GM10266 (cell line): ENCODE data around the gene EPG5.
"Not testable (repeated sequence)": the region's sequence is repeated elsewhere in the genome, so short reads cannot be mapped to it uniquely, and the experiment has no call there.

Source experiments
- DNase-seq: peaks from one replicate; pipeline ENCODE4 v3.0.0; 2012; ENCODE audit errors: extremely low spot score
- TF ChIP-seq, protein P1 (sequence below): IDR thresholded peaks from 2 replicates; pipeline ENCODE4 v1.5.1; 2012; ENCODE audit warnings: mild to moderate bottlenecking, low read depth; ENCODE audit not compliant: control insufficient read depth, insufficient read depth; ENCODE audit errors: missing control alignments

Gene EPG5

DNA sequence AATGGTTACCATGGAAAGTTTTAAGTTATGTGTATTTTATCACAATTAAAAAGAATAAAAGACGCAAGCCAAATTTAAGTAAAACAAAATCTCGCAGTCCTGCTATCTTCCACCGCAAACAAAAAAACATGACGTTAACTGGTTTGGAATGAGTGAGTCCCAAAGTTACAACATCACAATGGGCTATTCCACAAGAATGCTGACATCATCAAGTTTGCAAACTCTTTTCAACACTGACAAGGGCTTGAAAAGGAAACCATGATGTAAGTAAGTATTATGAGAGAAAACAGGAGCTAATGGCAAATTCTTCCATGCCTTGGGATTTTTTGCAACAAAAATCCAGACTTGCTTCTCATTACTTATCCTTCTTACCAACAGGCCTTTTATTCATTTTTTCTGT, 110.6 kb downstream of the EPG5 start:
- DNase-seq = no peak
- TF ChIP-seq, protein P1, sequence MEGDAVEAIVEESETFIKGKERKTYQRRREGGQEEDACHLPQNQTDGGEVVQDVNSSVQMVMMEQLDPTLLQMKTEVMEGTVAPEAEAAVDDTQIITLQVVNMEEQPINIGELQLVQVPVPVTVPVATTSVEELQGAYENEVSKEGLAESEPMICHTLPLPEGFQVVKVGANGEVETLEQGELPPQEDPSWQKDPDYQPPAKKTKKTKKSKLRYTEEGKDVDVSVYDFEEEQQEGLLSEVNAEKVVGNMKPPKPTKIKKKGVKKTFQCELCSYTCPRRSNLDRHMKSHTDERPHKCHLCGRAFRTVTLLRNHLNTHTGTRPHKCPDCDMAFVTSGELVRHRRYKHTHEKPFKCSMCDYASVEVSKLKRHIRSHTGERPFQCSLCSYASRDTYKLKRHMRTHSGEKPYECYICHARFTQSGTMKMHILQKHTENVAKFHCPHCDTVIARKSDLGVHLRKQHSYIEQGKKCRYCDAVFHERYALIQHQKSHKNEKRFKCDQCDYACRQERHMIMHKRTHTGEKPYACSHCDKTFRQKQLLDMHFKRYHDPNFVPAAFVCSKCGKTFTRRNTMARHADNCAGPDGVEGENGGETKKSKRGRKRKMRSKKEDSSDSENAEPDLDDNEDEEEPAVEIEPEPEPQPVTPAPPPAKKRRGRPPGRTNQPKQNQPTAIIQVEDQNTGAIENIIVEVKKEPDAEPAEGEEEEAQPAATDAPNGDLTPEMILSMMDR = no peak

DNA sequence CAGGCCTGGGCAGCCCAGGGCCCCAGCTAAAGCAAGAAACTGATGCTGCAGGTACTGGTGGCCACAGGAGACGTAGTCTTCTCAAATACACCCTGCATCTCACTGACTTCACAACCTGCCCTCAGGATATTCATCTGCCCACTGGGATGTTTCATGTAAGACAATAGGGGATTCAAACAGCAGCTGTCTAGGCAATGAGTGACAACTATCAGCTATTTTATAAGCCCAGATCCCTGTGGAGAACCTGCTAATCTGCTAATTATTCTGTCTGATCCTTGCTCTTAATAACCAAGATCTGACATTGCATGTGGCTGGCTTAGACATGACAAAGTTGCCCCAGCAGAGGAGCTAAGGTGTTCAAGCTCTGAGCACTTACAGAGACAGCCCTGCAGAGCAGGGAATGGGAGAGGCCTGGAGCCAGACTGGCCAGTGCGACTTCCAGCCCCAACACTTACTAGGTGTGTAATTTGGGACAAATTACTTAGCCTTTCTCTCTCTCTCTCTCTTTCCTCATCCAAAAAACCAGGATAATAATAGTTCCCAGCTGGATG, 113.0 kb downstream of the EPG5 start:
- DNase-seq = no peak
- TF ChIP-seq, protein P1 = no peak

DNA sequence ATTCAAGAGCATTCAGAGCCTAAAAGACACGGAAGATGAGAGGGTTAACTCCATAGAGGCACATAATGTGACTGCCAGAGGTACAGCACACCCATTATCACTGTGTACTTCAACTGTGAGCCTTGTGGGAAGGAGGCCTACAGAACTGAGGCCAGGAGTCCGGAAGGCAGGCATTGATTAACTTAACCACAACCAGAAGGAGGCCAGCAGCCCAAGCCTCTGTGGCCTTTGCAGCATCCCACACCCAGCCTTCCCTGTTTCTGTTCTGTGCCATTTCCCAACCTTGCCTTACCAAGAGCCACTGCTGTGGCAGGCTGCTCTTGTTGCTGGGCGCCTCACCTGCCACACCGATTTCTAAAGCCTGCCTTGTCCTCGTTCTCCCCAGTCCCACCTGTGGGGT, 114.5 kb downstream of the EPG5 start:
- no peak for DNase-seq
- TF ChIP-seq, protein P1 = no peak

DNA sequence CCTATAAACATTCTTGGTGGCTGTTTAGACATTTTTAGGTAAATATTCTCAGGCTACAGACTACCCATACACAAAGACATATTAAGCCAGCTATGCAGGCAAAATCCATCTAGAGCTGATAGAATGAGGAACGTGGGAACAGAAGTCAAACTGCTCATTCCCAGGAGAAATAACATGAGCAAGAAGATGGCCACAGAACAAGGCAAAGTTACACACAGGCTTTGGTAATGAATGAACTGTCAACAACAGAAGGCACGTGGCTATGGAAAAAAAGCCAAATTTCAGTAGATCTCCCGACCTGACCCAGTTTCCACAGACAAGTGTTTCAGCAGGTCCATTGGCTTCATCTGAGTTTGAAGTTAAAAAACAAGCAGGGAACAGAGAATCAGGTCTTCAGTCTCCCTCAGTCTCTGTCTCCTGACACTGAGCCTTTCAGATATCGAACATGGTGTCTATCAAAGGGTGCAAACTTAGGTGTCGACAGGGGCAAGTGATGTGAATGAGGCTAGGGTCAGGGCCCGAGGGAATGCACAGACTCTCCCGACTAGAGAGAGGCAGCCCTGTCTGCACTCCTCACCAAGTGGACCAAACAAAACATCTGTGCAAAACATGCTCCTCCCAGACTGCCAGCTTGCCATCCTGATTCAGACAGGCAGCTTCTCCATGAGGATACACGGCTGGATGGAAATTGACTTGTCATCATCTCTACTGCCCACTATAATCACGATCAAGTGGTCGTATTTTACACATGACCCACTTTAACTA, 115.8 kb downstream of the EPG5 start:
- TF ChIP-seq, protein P1 = no peak
- no peak for DNase-seq

GRCh38 chr18:45850021-45850420, 117.1 kb downstream of the EPG5 start:
- no peak for DNase-seq
- TF ChIP-seq, protein P1 = no peak

DNA sequence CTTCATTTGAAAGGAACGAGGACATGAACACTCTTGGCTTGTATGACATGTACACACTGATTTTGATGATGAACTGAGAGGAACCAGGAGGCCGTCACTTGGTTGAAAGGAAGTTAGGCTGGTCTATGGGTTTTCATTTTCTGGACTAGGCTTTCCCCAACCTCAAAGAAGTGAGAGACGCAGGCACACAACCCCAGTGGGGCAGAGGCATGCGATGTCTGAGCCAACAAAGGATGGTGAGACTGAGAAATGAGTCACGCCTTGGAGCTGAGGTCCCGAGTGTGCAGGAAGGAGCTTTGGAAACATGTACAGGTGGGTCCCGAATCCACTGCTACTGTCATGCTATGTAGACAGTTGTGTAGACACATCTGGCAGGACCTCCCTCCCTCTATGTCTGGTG, 117.6 kb downstream of the EPG5 start:
- TF ChIP-seq, protein P1 = no peak
- DNase-seq = no peak

DNA sequence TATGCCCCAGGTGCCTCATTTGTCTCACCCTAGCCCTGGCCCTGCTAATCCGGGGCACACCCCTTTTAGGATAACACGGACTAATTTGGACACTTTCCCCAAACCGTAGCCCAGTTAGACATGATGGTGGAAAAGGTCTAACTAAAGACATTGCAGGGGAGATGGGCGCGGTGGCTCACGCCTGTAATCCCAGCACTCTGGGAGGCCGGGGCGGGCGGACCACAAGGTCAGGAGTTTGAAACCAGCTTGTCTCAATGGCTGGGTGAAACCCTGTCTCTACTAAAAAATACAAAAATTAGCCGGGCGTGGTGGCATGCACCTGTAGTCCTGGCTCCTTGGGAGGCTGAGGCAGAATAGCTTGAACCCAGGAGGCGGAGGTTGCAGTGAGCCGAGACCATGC, 118.5 kb downstream of the EPG5 start:
- DNase-seq = not testable (repeated sequence)

DNA sequence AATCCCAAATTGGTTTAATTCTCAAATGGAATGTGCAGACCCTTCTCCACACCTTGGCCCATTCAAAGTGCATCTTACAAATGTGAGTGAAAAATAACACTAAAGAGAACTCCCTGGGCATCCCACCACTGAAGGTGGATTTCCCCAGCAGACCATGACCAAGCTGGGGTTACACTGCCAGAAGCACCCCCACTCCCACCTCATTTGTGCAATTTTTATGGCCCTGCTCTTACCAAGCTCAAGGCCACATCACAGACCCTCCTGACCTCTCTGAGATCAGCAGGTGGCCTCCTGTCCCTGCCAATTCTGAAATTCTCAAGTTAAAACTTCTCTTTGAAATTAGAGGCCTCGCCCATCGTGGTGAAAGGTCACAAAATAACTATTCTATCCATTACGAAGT, 120.0 kb downstream of the EPG5 start:
- TF ChIP-seq, protein P1 = no peak

More for the DNA sequence above, 120.0 kb downstream of the EPG5 start:
- DNase-seq = no peak
